ENCODE measurements around the gene RPP40.
A peak's percentile ranks its signal among the peaks of the same experiment; 100 is the strongest.

Gene RPP40

DNA sequence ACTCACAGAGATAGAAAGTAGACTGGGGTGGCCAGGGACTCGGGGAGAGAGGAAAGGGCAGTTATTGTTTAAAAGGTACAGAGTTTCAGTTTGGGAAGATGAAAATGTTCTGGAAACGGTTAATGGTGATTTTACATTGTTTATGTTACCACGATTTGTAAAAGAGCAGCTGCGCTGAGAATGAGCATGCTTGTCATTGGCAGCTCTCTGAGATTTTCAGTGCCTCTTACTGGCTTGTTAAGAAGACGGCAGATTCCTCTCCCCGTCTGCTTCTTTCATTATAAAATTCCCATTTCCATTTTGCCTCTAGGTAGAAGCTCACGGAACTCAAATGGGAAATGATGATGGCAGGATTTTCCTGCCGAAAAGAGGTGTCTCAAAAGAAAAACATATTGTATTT, 41.6 kb upstream of the RPP40 start:
- TF ChIP-seq, protein P1, sequence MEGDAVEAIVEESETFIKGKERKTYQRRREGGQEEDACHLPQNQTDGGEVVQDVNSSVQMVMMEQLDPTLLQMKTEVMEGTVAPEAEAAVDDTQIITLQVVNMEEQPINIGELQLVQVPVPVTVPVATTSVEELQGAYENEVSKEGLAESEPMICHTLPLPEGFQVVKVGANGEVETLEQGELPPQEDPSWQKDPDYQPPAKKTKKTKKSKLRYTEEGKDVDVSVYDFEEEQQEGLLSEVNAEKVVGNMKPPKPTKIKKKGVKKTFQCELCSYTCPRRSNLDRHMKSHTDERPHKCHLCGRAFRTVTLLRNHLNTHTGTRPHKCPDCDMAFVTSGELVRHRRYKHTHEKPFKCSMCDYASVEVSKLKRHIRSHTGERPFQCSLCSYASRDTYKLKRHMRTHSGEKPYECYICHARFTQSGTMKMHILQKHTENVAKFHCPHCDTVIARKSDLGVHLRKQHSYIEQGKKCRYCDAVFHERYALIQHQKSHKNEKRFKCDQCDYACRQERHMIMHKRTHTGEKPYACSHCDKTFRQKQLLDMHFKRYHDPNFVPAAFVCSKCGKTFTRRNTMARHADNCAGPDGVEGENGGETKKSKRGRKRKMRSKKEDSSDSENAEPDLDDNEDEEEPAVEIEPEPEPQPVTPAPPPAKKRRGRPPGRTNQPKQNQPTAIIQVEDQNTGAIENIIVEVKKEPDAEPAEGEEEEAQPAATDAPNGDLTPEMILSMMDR (IDR thresholded peaks at IDR 0.05; ENCODE audit: low read depth, low read length), result no peak
- H3K36me3 ChIP-seq, result no peaks in the 10 kb centered on the region

DNA sequence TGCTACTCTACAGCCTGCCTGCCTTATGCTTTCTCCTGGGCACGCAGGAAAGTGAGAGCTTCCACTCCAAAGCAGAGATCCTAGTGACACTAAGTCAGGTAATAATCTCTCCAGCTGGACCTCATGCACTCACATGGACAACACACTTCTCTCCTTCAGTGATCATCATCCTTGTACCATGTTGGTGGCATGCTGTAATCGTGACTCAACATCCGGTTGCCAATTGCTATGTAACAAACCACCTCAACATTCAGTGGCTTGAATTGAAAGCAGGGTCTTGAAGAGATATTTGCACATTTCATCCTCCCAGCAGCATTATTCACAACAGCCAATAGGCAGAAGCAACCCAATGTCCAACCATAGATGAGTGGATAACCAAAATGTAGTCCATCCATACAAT, 41.0 kb upstream of the RPP40 start:
- H3K9me3 ChIP-seq (ENCODE audit: severe bottlenecking), result peaks cover 6% of the 10 kb centered on the region
- no peak overlapping the region for H3K4me3 ChIP-seq (ENCODE audit: low read depth, low read length)
- no peaks in the 10 kb centered on the region for H3K36me3 ChIP-seq
- no peaks in the 10 kb centered on the region for H3K27me3 ChIP-seq (ENCODE audit: insufficient read depth, low read depth, severe bottlenecking)
- no peak for DNase-seq
- H3K27ac ChIP-seq, result no peak overlapping the region
- TF ChIP-seq, protein P1 (IDR thresholded peaks at IDR 0.05; ENCODE audit: low read depth, low read length), result no peak

More for the DNA sequence above, 41.6 kb upstream of the RPP40 start:
- Histone ChIP-seq H3K27me3 (ENCODE audit: insufficient read depth, low read depth, severe bottlenecking) (no peaks in the 10 kb centered on the region), H3K27ac (no peak overlapping the region), H3K4me3 (ENCODE audit: low read depth, low read length) (no peak overlapping the region), H3K9me3 (ENCODE audit: severe bottlenecking) (peaks cover 9% of the 10 kb centered on the region)
- no peak for DNase-seq

DNA sequence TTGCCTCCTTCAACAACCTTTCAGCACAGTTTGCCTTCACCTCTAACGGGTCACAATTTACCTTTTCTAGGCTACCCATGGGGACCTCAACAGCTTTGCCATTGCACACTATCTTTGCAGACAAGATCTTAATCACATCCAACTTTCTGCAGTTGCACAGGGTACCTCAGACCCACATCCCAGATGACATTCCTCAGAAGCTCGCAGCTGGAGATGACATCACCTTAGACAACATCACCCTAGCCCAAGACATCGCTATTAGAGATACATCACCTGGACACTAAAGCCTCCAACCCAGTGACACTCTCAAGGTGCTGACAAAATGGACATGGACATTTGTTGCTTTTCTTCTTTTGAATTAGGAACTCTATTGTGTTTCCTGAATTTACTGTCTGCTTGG, 38.6 kb upstream of the RPP40 start:
- TF ChIP-seq, protein P1 (IDR thresholded peaks at IDR 0.05; ENCODE audit: low read depth, low read length), result no peak
- H3K27me3 ChIP-seq (ENCODE audit: insufficient read depth, low read depth, severe bottlenecking), result no peaks in the 10 kb centered on the region
- H3K27ac ChIP-seq, result no peak overlapping the region
- no peak for DNase-seq
- no peak overlapping the region for H3K4me3 ChIP-seq (ENCODE audit: low read depth, low read length)
- no peaks in the 10 kb centered on the region for H3K9me3 ChIP-seq (ENCODE audit: severe bottlenecking)
- no peaks in the 10 kb centered on the region for H3K36me3 ChIP-seq

DNA sequence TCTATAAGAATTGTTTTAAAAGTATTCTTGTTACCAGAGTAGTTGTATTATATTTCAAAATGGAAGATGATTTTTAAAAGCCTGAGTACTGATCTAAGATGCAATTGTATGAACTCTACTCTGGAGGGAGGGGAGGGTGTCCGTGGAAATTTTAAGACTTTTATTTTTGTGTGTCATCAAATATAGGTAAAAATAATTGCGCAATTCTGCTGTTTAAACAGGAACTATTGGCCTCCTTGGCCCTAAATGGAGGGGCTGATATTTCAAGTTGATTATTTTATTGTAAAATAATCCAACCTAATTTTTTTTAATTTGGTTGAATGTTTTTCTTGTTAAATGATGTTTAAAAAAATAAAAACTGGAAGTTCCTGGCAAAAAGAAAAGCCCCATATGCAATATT, 38.1 kb upstream of the RPP40 start:
- no peak for DNase-seq
- H3K27ac ChIP-seq, result no peak overlapping the region
- TF ChIP-seq, protein P1 (IDR thresholded peaks at IDR 0.05; ENCODE audit: low read depth, low read length), result no peak
- no peaks in the 10 kb centered on the region for H3K27me3 ChIP-seq (ENCODE audit: insufficient read depth, low read depth, severe bottlenecking)
- H3K4me3 ChIP-seq (ENCODE audit: low read depth, low read length), result no peak overlapping the region
- H3K9me3 ChIP-seq (ENCODE audit: severe bottlenecking), result no peaks in the 10 kb centered on the region
- H3K36me3 ChIP-seq, result no peaks in the 10 kb centered on the region

DNA sequence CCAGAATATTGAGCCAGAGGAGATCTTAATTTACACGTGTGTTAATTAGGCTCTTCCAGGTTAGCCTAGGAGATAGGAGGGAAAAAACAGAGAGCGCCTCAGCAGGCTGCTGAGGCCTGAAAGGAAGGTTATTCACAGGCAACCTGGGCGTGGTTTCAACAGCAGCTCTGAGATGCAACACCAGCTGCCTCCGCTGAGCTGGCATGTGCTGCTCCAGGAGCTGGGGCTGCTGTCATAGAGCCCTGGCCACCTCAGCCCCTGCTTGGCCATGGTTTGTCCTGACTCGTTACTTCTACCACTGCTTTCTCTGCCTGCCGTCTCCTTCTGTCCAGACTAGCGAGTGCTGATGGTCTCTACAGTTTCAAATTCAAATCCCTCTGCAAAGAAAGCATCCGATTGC, 32.4 kb upstream of the RPP40 start:
- H3K27ac ChIP-seq, result peak overlapping the region; percentile 14
- H3K4me3 ChIP-seq (ENCODE audit: low read depth, low read length), result no peak overlapping the region
- peak; percentile 92 for DNase-seq
- no peaks in the 10 kb centered on the region for H3K36me3 ChIP-seq
- no peaks in the 10 kb centered on the region for H3K9me3 ChIP-seq (ENCODE audit: severe bottlenecking)
- TF ChIP-seq, protein P1 (IDR thresholded peaks at IDR 0.05; ENCODE audit: low read depth, low read length), result peak; percentile 46; the same call in 1 of the 2 replicates
- H3K27me3 ChIP-seq (ENCODE audit: insufficient read depth, low read depth, severe bottlenecking), result no peaks in the 10 kb centered on the region

DNA sequence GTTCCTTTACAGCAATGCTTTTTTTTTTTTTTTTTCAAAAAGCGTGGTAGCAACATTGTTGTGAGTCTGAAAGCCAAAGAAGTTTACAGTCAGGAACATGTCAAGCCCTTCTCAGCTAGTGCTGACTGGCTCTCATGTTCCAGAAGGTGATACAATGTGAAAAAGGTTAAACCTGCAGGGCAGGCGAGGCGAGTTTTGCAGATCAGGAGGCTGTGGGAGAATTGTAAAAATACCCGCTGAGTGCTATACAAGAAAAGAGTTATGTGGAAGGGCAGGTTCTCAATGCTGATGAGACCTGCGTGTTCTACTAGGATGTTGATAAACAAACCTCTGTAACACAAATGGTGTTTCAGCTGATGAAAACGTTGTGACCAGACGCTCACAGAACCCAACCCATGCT, 30.9 kb upstream of the RPP40 start:
- Histone ChIP-seq H3K9me3 (ENCODE audit: severe bottlenecking) (no peaks in the 10 kb centered on the region), H3K4me3 (ENCODE audit: low read depth, low read length) (no peak overlapping the region), H3K36me3 (no peaks in the 10 kb centered on the region), H3K27ac (no peak overlapping the region), H3K27me3 (ENCODE audit: insufficient read depth, low read depth, severe bottlenecking) (no peaks in the 10 kb centered on the region)
- TF ChIP-seq, protein P1 (IDR thresholded peaks at IDR 0.05; ENCODE audit: low read depth, low read length), result no peak
- no peak for DNase-seq

All from WERI-Rb-1 (cell line).